B cell (primary cell): ENCODE measurements around the gene ACAP3.

Experiments used
- CTCF ChIP-seq: fragments of 200-600 bp; IDR thresholded peaks from one replicate; pipeline ENCODE4 v1.8.0; 2022; ENCODE audit warnings: antibody characterized with exemption, mild to moderate bottlenecking
- EZH2 ChIP-seq: IDR thresholded peaks from 2 replicates; pipeline ENCODE4 v1.6.1; 2012; ENCODE audit warnings: borderline replicate concordance, low read depth, mild to moderate bottlenecking, moderate library complexity, low read length; ENCODE audit not compliant: insufficient read depth, poor library complexity, severe bottlenecking

- TF ChIP-seq CTCF (no peak), EZH2 (no peak)
Observed at GRCh38 chr1:1322418-1322817, 14.7 kb upstream of the ACAP3 start.
